Stimulated activated CD8-positive, alpha-beta memory T cell treated with anti-CD3 and anti-CD28 coated beads, Interleukin-12 subunit alpha, Interleukin-12 subunit beta, amount 100 ng/mL, for 4 hours (primary cell): ENCODE results near the gene TAL2.
"Not testable (repeated sequence)": the region's sequence is repeated elsewhere in the genome, so short reads cannot be mapped to it uniquely, and the experiment has no call there.

Experiments
- DNase-seq: peaks from one replicate; pipeline ENCODE4 v3.0.0-alpha.2; 2020; ENCODE audit warnings: low read depth

The TAL2 gene

GRCh38 chr9:105676351-105676923 is 14.2 kb downstream of the TAL2 start:
- no peak for DNase-seq

GRCh38 chr9:105678163-105678562 is 15.9 kb downstream of the TAL2 start:
- no peak for DNase-seq

- no peak for DNase-seq
Observed at GRCh38 chr9:105678781-105679180, 16.5 kb downstream of the TAL2 start.

GRCh38 chr9:105679257-105680022 is 17.2 kb downstream of the TAL2 start:
- DNase-seq = no peak

GRCh38 chr9:105681313-105681712 is 19.1 kb downstream of the TAL2 start:
- DNase-seq = no peak

- DNase-seq = no peak
Observed at GRCh38 chr9:105681724-105682123, 19.5 kb downstream of the TAL2 start.

- no peak for DNase-seq
Observed at GRCh38 chr9:105683688-105684275, 21.5 kb downstream of the TAL2 start.

GRCh38 chr9:105686936-105687335 is 24.7 kb downstream of the TAL2 start:
- DNase-seq = no peak

GRCh38 chr9:105690742-105691141 is 28.5 kb downstream of the TAL2 start:
- no peak for DNase-seq

- DNase-seq = no peak
Observed at GRCh38 chr9:105693435-105694189, 31.4 kb downstream of the TAL2 start.

GRCh38 chr9:105694190-105694847 is 32.1 kb downstream of the TAL2 start, which contains the start of gene TMEM38B:
Gene TMEM38B (plus strand): TSS chr9:105694541. CDS start chr9:105694661, 120 bp downstream.
- peak; percentile 71 for DNase-seq

GRCh38 chr9:105694848-105695581 is 32.8 kb downstream of the TAL2 start:
- DNase-seq = peak; percentile 25

- DNase-seq = no peak
Observed at GRCh38 chr9:105696219-105696793, 34.0 kb downstream of the TAL2 start.

- no peak for DNase-seq
Observed at GRCh38 chr9:105697871-105698270, 35.6 kb downstream of the TAL2 start.

- no peak for DNase-seq
Observed at GRCh38 chr9:105698348-105698870, 36.2 kb downstream of the TAL2 start.

GRCh38 chr9:105700668-105701067 is 38.4 kb downstream of the TAL2 start:
- no peak for DNase-seq

GRCh38 chr9:105701145-105701544 is 38.9 kb downstream of the TAL2 start:
- no peak for DNase-seq

GRCh38 chr9:105702207-105702606 is 40.0 kb downstream of the TAL2 start:
- no peak for DNase-seq

GRCh38 chr9:105703638-105704037 is 41.4 kb downstream of the TAL2 start:
- DNase-seq = not testable (repeated sequence)

- DNase-seq = no peak
Observed at GRCh38 chr9:105706156-105706555, 43.9 kb downstream of the TAL2 start.

GRCh38 chr9:105708405-105708804 is 46.1 kb downstream of the TAL2 start:
- DNase-seq = no peak
